K562 (cell line): Measurements from ENCODE around the gene ZFYVE1. TPM values are rescaled to one million over a fixed set of nuclear protein-coding genes. Genes with fewer than 3 reads are reported as not detected.
A peak's percentile ranks its signal among the peaks of the same experiment; 100 is the strongest.

ENCODE experiments used
- ARNT ChIP-seq, 2 experiments: fragments of 450-650 bp; IDR thresholded peaks; 2 replicates each; pipeline ENCODE4 v1.6.1; 2016; ENCODE audit warnings: mild to moderate bottlenecking in 1 of 2
- BHLHE40 ChIP-seq: IDR thresholded peaks from 2 replicates; pipeline ENCODE4 v1.6.1; 2011; ENCODE audit warnings: low read length, improper control_type of control experiment
- CCNT2 ChIP-seq: IDR thresholded peaks from 2 replicates; pipeline ENCODE4 v1.6.1; 2011; ENCODE audit warnings: borderline replicate concordance, low read depth, mild to moderate bottlenecking, moderate library complexity, mixed read lengths, low read length; ENCODE audit not compliant: insufficient read length; ENCODE audit errors: extremely low read depth
- CHCHD3 ChIP-seq: fragments of 250-450 bp; sonication (Bioruptor Pico); IDR thresholded peaks from 2 replicates; pipeline ENCODE4 v2.1.2; 2022; ENCODE audit warnings: mild to moderate bottlenecking
- DDX20 ChIP-seq: fragments of 450-650 bp; IDR thresholded peaks from 2 replicates; pipeline ENCODE4 v1.6.1; 2016; ENCODE audit warnings: missing genetic modification characterization, low read depth, mild to moderate bottlenecking, missing compliant biosample characterization, moderate library complexity
- ELF2 ChIP-seq: fragments of 250-450 bp; sonication (Bioruptor Pico); IDR thresholded peaks from 2 replicates; pipeline ENCODE4 v1.5.0; 2021; ENCODE audit warnings: mild to moderate bottlenecking
- FOS ChIP-seq: IDR thresholded peaks from 3 replicates; pipeline ENCODE4 v1.6.1; 2011; ENCODE audit not compliant: insufficient read length; ENCODE audit errors: extremely low read depth
- GABPA ChIP-seq: fragments of 200-800 bp; sonication (Bioruptor generic); conservative IDR thresholded peaks from 2 replicates; pipeline ENCODE4 v1.6.1; 2016; ENCODE audit warnings: low read depth, missing genetic modification characterization, missing compliant biosample characterization
- HDAC2 ChIP-seq: fragments of 450-650 bp; IDR thresholded peaks from 2 replicates; pipeline ENCODE4 v1.6.1; 2016; ENCODE audit warnings: mild to moderate bottlenecking
- HLTF ChIP-seq: fragments of 450-650 bp; IDR thresholded peaks from 2 replicates; pipeline ENCODE4 v1.6.1; 2016
- MAZ ChIP-seq, 2 experiments: fragments of 450-650 bp in 1 of 2; sonication (generic) in 1 of 2; formaldehyde crosslinking; IDR thresholded peaks in 1 of 2; conservative IDR thresholded peaks in 1 of 2; 2 replicates each; pipeline versions ENCODE4 v1.4.0 to v1.5.0; 2020; ENCODE audit warnings: mild to moderate bottlenecking in 1 of 2, missing genetic modification reagents in 1 of 2
- MLLT1 ChIP-seq, 2 experiments: fragments of 450-650 bp; IDR thresholded peaks; 2 replicates each; pipeline ENCODE4 v1.6.1; 2016
- MYC ChIP-seq, 2 experiments: fragments of 250-450 bp in 1 of 2; sonication (Bioruptor Pico) in 1 of 2; IDR thresholded peaks; 2 replicates each; pipeline versions ENCODE4 v1.5.1 to v1.6.1; 2012 to 2021; ENCODE audit warnings: low read depth in 2 of 2, borderline replicate concordance in 1 of 2, improper control_type of control experiment in 1 of 2, low read length in 1 of 2, mild to moderate bottlenecking in 1 of 2, moderate library complexity in 1 of 2
- NFE2 ChIP-seq: IDR thresholded peaks from 2 replicates; pipeline ENCODE4 v1.6.1; 2014; ENCODE audit warnings: antibody characterized with exemption, low read depth
- PHF20 ChIP-seq: fragments of 450-650 bp; IDR thresholded peaks from 2 replicates; pipeline ENCODE4 v1.6.1; 2018; ENCODE audit not compliant: partially characterized antibody
- PHF8 ChIP-seq: fragments of 200-600 bp; sonication (generic); IDR thresholded peaks from 2 replicates; pipeline ENCODE4 v1.6.1; 2012; ENCODE audit warnings: mixed run types, mild to moderate bottlenecking, inconsistent platforms, low read length, moderate library complexity, borderline replicate concordance
- POLR2AphosphoS2 ChIP-seq: IDR thresholded peaks from 2 replicates; pipeline ENCODE4 v1.6.1; 2012; ENCODE audit warnings: low read length, improper control_type of control experiment
- RBM25 ChIP-seq: fragments of 200-400 bp; formaldehyde crosslinking; IDR thresholded peaks from 2 replicates; pipeline ENCODE4 v1.6.1; 2018; ENCODE audit warnings: low read length, low read depth, moderate library complexity; ENCODE audit not compliant: severe bottlenecking
- SPI1 ChIP-seq: IDR thresholded peaks from 2 replicates; pipeline ENCODE4 v1.6.1; 2011; ENCODE audit warnings: low read depth, low read length, control low read depth, borderline replicate concordance
- ZFPM2 ChIP-seq: fragments of 250-450 bp; sonication (Bioruptor Pico); IDR thresholded peaks from 2 replicates; pipeline ENCODE4 v1.5.1; 2022; ENCODE audit warnings: mild to moderate bottlenecking
- ZNF431 ChIP-seq: sonication (generic); formaldehyde crosslinking; IDR thresholded peaks from 2 replicates; pipeline ENCODE4 v1.8.0; 2022; ENCODE audit warnings: mild to moderate bottlenecking, missing genetic modification reagents
- polyA plus RNA-seq, 8 experiments: library from polyadenylated mRNA; depleted of rRNA in 4 of 8; stranded (reverse) in 5 of 8; unstranded in 3 of 8; fragments of >200 nt; fragmentation: Nextera tagmentation in 2 of 8; fragmentation: Illumina TruSeq in 1 of 8; extraction: Ambion mirVana in 2 of 8; extraction: Trizol in 1 of 8; gene quantifications; 2 replicates each; pipeline versions ENCODE4 v1.2.1 to v1.2.3, GENCODE V29; 2011 to 2014; ENCODE audit warnings: inconsistent platforms in 1 of 8, missing spikeins in 1 of 8
- total RNA-seq, 7 experiments: library from RNA; depleted of rRNA in 6 of 7; stranded (reverse); fragments of >200 nt in 6 of 7; fragmentation: Illumina TruSeq in 2 of 7; extraction: Trizol in 2 of 7; gene quantifications; 2 replicates each; pipeline versions ENCODE4 v1.2.1 to v1.2.3, GENCODE V29; 2011 to 2021; ENCODE audit warnings: low replicate concordance in 1 of 7
- TF ChIP-seq, protein P1 (sequence below), 3 experiments: fragments of 200-800 bp in 1 of 3; sonication (Bioruptor generic) in 1 of 3; sonication (generic) in 1 of 3; formaldehyde crosslinking in 1 of 3; IDR thresholded peaks; 2 replicates each; pipeline versions ENCODE4 v1.6.1 to v1.8.0; 2016 to 2022; ENCODE audit warnings: mild to moderate bottlenecking in 2 of 3, missing compliant biosample characterization in 2 of 3, missing genetic modification characterization in 2 of 3, missing genetic modification reagents in 1 of 3
- TF ChIP-seq, protein P2 (sequence below): fragments of 200-800 bp; sonication (Bioruptor generic); IDR thresholded peaks from 2 replicates; pipeline ENCODE4 v1.6.1; 2017; ENCODE audit warnings: missing genetic modification characterization, missing compliant biosample characterization

The ZFYVE1 gene
- total and polyA plus RNA-seq, 9 of the 15 experiments (the other 6 are each of a cell fraction or from before 2014, with no cell fraction given), result 0.62 to 5.5 (median 3.4) TPM

DNA sequence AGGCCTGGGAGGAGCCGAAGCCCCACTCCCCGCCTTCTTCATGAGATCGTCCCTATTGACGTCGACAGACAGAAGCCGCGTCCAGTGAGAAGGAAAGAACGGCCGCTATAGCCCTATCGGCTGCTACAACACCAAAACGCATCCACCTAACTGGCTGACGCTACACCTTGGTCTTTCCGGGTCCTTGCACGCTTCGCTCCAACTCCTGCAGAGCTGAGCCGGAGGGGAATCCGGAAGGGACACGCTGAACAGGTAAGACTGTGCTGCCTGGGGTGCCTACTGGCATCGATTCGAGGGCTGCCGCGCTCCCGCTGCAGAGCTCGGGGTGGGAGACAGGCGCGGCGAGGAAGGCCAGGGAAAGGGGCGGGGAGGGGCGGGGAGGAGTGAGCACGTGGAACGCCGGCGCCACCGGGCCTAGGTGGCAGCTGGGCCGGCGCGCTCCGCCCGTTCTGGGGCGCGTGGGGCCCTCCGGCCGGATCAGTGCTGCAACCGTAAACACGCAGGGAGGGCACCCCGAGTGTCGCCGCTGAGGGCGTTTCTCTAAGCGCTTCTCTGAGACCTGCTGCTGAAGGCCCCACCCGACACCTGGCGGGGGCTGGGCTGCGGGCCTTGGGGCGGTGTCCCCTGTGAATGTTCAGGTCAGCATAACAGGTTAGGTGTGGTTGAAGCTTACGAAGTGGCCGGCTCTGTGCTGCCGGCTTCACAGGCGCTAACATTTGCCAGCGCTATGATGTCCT lies 100.4 kb downstream of the ZFYVE1 start, which contains the start of gene DCAF4 (continued):
- peak; percentile 29 for TF ChIP-seq CCNT2
- TF ChIP-seq, protein P1, sequence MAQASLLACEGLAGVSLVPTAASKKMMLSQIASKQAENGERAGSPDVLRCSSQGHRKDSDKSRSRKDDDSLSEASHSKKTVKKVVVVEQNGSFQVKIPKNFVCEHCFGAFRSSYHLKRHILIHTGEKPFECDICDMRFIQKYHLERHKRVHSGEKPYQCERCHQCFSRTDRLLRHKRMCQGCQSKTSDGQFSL (CRISPR knock-in tag; IDR thresholded peaks at IDR 0.05), result 0 out of 2 replicates have a peak, but pooled peaks have one; percentile 28
- TF ChIP-seq, protein P1 (tag; IDR thresholded peaks at IDR 0.05), result no peak
- TF ChIP-seq POLR2AphosphoS2, result no peak
- no peak for TF ChIP-seq ZFPM2
- peak; percentile 82 for TF ChIP-seq ELF2
- TF ChIP-seq HLTF, result no peak
- TF ChIP-seq PHF8, result peak; percentile 66; the same call in 1 of the 2 replicates
- TF ChIP-seq GABPA (tag), result peak; percentile 73
- TF ChIP-seq CHCHD3 (CRISPR knock-in tag), result no peak
- peak; percentile 70 for TF ChIP-seq BHLHE40
- TF ChIP-seq PHF20, result peak; percentile 18
- TF ChIP-seq MLLT1 (IDR thresholded peaks at IDR 0.05), result peak in 1 of 2 experiments; percentile 17; a peak in 1 of 4 replicates
- TF ChIP-seq DDX20 (tag), result no peak
- 0 out of 2 replicates have a peak, but pooled peaks have one; percentile 22 for TF ChIP-seq ZNF431 (CRISPR knock-in tag)
- TF ChIP-seq RBM25, result peak; percentile 71
- TF ChIP-seq SPI1, result no peak
- no peak for TF ChIP-seq ARNT (IDR thresholded peaks at IDR 0.05)
- peak; percentile 90 for TF ChIP-seq FOS
- TF ChIP-seq, protein P2, sequence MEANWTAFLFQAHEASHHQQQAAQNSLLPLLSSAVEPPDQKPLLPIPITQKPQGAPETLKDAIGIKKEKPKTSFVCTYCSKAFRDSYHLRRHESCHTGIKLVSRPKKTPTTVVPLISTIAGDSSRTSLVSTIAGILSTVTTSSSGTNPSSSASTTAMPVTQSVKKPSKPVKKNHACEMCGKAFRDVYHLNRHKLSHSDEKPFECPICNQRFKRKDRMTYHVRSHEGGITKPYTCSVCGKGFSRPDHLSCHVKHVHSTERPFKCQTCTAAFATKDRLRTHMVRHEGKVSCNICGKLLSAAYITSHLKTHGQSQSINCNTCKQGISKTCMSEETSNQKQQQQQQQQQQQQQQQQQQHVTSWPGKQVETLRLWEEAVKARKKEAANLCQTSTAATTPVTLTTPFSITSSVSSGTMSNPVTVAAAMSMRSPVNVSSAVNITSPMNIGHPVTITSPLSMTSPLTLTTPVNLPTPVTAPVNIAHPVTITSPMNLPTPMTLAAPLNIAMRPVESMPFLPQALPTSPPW (CRISPR knock-in tag), result peak; percentile 60
- peak; percentile 81 for TF ChIP-seq MYC (IDR thresholded peaks at IDR 0.05; ENCODE audit: low read depth, low read length)
- peak; percentile 79; the same call in 1 of the 2 replicates for TF ChIP-seq MYC (CRISPR knock-in tag; IDR thresholded peaks at IDR 0.05; ENCODE audit: borderline replicate concordance, low read depth)
- TF ChIP-seq HDAC2, result peak; percentile 67; the same call in 1 of the 2 replicates
- TF ChIP-seq NFE2, result no peak
- TF ChIP-seq MAZ (CRISPR knock-in tag; conservative IDR thresholded peaks at IDR 0.05 in 1 of 2, IDR thresholded peaks at IDR 0.05 in 1 of 2), result peak in 1 of 2 experiments; percentile 65; a peak in 3 of 4 replicates
